Naive thymus-derived CD4-positive, alpha-beta T cell (primary cell): Measurements from ENCODE around the gene PLEKHA7. TPM values are rescaled to one million over a fixed set of nuclear protein-coding genes. Genes with fewer than 3 reads are reported as not detected.
"Not testable (repeated sequence)": the region's sequence is repeated elsewhere in the genome, so short reads cannot be mapped to it uniquely, and the experiment has no call there.

Source experiments
- ATAC-seq: fragments of 150-1000 bp; cut with Tn5 transposase; 2 replicates; pipeline ENCODE4 v1.10.0; 2021; ENCODE audit warnings: mild to moderate bottlenecking, moderate library complexity
- CTCF ChIA-PET: fragments of 350-600 bp; sonication (Branson Sonifier 250); formaldehyde crosslinking; loops from one replicate; lab custom pipeline; 2021; ENCODE audit warnings: antibody characterized with exemption; lab: Charles Lee
- POLR2A ChIA-PET: fragments of 350-600 bp; sonication (Branson Sonifier 250); formaldehyde crosslinking; loops from one replicate; lab custom pipeline; 2021; ENCODE audit warnings: antibody characterized with exemption, inconsistent platforms; lab: Charles Lee
- DNase-seq, 9 donors: peaks; one replicate each; pipeline versions ENCODE4 v3.0.0 to v3.0.0-alpha.2; 2020 to 2022; ENCODE audit warnings: mixed read lengths in 1 of 9
- H3K27ac ChIP-seq: one replicate; pipeline ENCODE4 v1.7.0; 2013; ENCODE audit warnings: mild to moderate bottlenecking, low read depth, low read length, moderate library complexity
- H3K27me3 ChIP-seq, 2 donors: one replicate each; pipeline ENCODE4 v1.7.0; 2013; ENCODE audit warnings: low read length in 2 of 2, mild to moderate bottlenecking in 2 of 2, moderate library complexity in 2 of 2; ENCODE audit not compliant: control insufficient read depth in 2 of 2, insufficient read depth in 2 of 2
- H3K36me3 ChIP-seq, 3 experiments: 1 replicate in 2 of 3; 2 replicates in 1 of 3; pipeline ENCODE4 v1.7.0; 2013; ENCODE audit warnings: low read length in 3 of 3, mild to moderate bottlenecking in 3 of 3, moderate library complexity in 1 of 3; ENCODE audit not compliant: insufficient read depth in 3 of 3, control insufficient read depth in 2 of 3
- H3K4me1 ChIP-seq, 2 donors: one replicate each; pipeline ENCODE4 v1.7.0; 2013; ENCODE audit warnings: low read length in 2 of 2, mild to moderate bottlenecking in 2 of 2, moderate library complexity in 1 of 2; ENCODE audit not compliant: control insufficient read depth in 2 of 2, insufficient read depth in 2 of 2
- H3K4me3 ChIP-seq: 2 replicates; pipeline ENCODE4 v1.7.0; 2013; ENCODE audit warnings: mild to moderate bottlenecking, low read length
- H3K9me3 ChIP-seq, 3 experiments: 1 replicate in 2 of 3; 2 replicates in 1 of 3; pipeline ENCODE4 v1.7.0; 2013; ENCODE audit warnings: low read length in 3 of 3; ENCODE audit not compliant: control insufficient read depth in 2 of 3
- H3K27ac Mint-ChIP-seq, 9 donors: one replicate each; pipeline ENCODE4 v1.8.0; 2020 to 2022; ENCODE audit warnings: mixed read lengths in 9 of 9, mild to moderate bottlenecking in 8 of 9, moderate library complexity in 5 of 9, inconsistent platforms in 2 of 9
- H3K27me3 Mint-ChIP-seq, 5 donors: one replicate each; pipeline ENCODE4 v1.8.0; 2021 to 2022; ENCODE audit warnings: mixed read lengths in 5 of 5, mild to moderate bottlenecking in 1 of 5
- H3K36me3 Mint-ChIP-seq, 5 donors: one replicate each; pipeline ENCODE4 v1.8.0; 2020 to 2022; ENCODE audit warnings: mixed read lengths in 5 of 5, mild to moderate bottlenecking in 3 of 5, inconsistent platforms in 1 of 5
- H3K4me1 Mint-ChIP-seq, 7 donors: one replicate each; pipeline ENCODE4 v1.8.0; 2020 to 2022; ENCODE audit warnings: mixed read lengths in 7 of 7, mild to moderate bottlenecking in 3 of 7, inconsistent platforms in 1 of 7
- H3K4me3 Mint-ChIP-seq, 10 donors: one replicate each; pipeline ENCODE4 v1.8.0; 2020 to 2022; ENCODE audit warnings: mild to moderate bottlenecking in 10 of 10, mixed read lengths in 10 of 10, moderate library complexity in 6 of 10, inconsistent platforms in 2 of 10
- H3K9me3 Mint-ChIP-seq, 11 donors: one replicate each; pipeline ENCODE4 v1.8.0; 2020 to 2022; ENCODE audit warnings: mixed read lengths in 11 of 11, mild to moderate bottlenecking in 4 of 11, inconsistent platforms in 1 of 11, moderate library complexity in 1 of 11
- intact Hi-C, 2 donors: fragments of 100-400 bp; cut with micrococcal nuclease; formaldehyde crosslinking; loops; one replicate each; pipeline ENCODE4 v1.15.1; 2023
- polyA plus RNA-seq, 2 donors: library from polyadenylated mRNA; unstranded; fragments of 300-500 nt; fragmentation: Illumina TruSeq; gene quantifications; one replicate each; pipeline ENCODE4 v1.2.3, GENCODE V29; 2021
- total RNA-seq, 6 experiments: library from RNA in 5 of 6; stranded (reverse) in 5 of 6; gene quantifications; 1 replicate in 5 of 6; 2 replicates in 1 of 6; pipeline ENCODE4 v1.2.3 and lab custom pipeline; 2021 to 2026

PLEKHA7 gene
- total and polyA plus RNA-seq, 7 experiments from 2014 or later, result 0.84 to 4.8 (median 2.4) TPM

DNA sequence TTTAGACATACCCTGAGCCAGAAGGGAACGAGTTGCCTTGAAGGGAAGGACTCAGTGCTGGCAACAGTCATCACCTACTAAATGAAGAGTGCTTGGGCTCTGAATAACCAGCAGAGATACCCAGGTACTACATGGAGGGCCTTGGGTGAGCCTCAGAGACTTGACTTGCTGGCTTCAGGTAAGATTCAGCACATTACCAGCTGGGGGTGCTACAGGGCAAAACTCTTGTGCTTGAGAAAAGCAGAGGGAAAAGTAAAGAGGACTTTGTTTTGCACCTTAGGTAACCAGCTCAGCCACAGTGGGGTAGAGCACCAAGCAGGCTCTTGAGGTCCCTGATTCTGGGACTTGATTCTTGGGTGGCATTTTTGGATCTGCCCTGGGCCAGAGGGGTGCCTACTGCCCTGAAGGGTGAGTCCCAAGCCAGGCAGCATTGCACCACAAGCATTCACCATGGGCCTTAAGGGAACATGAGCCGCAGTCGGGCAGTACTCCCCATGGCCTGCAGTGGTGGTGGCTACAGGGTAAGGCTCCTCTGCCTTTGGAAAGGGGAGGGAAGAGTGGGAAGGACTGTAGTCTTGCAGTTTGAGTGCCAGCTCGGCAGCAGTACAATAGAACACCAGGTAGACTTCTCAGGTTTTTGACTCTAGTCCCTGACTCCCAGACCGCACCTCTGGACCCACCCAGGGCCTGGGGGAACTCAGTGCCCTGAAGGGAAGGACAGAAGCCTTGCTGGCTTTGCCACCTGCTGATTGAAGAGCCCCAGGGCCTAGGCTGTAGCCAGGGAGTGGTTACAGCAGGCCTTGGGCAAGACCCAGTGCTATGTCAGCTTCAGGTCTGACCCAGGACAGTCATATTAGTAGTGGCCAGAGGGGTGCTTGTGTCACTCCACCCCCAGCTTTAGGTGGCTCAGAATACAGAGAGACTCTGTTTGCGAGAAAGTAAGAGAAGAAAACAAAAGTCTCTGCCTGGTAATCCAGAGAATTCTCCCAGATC lies 22.7 kb upstream of the PLEKHA7 start:
- Histone ChIP-seq H3K27me3 (no peaks in the 10 kb centered on the region), H3K4me1 (no peaks in the 10 kb centered on the region), H3K36me3 (no peaks in the 10 kb centered on the region), H3K9me3 (no peaks in the 10 kb centered on the region), H3K27ac (no peak overlapping the region), H3K4me3 (no peak overlapping the region)
- ATAC-seq, result no peak
- intact Hi-C loops, result no loop called here
- POLR2A ChIA-PET, result no interaction called here
- Mint-ChIP-seq H3K36me3 (peaks cover 0 to 24% (median 11%) of the 10 kb centered on the region in 5 donors), H3K9me3 (peaks cover 0 to 32% (median 8%) of the 10 kb centered on the region in 11 donors), H3K4me1 (no peaks in the 10 kb centered on the region), H3K27ac (no peak overlapping the region), H3K27me3 (peaks cover 0 to 16% (median 6%) of the 10 kb centered on the region in 5 donors), H3K4me3 (no peak overlapping the region)
- CTCF ChIA-PET, result no interaction called here
- DNase-seq, result no peak

DNA sequence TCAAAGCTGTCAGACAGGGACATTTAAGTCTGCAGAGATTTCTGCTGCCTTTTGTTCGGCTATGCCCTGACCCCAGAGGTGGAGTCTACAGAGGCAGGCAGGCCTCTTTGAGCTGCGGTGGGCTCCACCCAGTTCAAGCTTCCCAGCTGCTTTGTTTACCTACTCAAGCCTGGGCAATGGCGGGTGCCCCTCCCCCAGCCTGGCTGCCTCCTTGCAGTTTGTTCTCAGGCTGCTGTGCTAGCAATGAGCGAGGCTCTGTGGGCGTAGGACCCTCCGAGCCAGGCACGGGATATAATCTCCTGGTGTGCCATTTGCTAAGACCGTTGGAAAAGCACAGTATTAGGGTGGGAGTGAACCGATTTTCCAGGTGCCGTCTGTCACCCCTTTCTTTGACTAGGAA lies 19.8 kb upstream of the PLEKHA7 start:
- peaks cover 4 to 40% (median 8%) of the 10 kb centered on the region in 11 donors for H3K9me3 Mint-ChIP-seq
- H3K27ac Mint-ChIP-seq, H3K27ac ChIP-seq, H3K27me3 Mint-ChIP-seq, H3K4me3 Mint-ChIP-seq, intact Hi-C loops, H3K4me1 ChIP-seq, CTCF ChIA-PET, H3K4me1 Mint-ChIP-seq, H3K9me3 ChIP-seq, H3K36me3 ChIP-seq, ATAC-seq, DNase-seq, POLR2A ChIA-PET, H3K27me3 ChIP-seq, H3K4me3 ChIP-seq: not testable (repeated sequence)
- peaks cover 0 to 24% (median 9%) of the 10 kb centered on the region in 5 donors for H3K36me3 Mint-ChIP-seq

DNA sequence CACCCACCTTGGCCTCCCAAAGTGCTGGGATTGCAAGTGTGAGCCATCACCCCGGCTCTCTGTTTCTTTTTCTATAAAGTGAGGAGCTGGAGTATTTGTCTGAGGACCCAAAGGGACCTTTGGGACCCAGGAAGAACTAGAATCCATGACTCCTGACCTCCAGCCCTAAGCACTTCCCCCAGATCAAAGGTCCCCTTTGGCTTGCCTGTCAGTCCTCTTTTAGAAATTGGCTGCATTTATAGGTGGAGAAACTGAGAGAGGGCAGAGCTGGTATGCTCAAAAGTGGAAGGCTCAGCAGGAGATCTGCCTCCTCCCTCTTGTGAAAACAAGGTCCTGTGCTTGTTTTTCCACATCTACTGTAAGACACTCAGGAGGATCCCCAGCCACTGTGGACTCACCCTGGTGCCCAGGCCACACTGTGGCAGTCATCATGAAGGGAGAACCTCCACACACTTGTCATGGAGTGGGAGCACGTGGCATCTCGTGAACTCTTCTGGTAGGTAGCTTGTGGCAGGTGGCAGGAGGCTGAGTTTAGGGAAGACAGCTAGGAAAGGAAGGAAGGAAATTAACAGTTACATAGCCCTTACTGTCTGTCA lies 12.4 kb upstream of the PLEKHA7 start:
- intact Hi-C loops, result no loop called here

DNA sequence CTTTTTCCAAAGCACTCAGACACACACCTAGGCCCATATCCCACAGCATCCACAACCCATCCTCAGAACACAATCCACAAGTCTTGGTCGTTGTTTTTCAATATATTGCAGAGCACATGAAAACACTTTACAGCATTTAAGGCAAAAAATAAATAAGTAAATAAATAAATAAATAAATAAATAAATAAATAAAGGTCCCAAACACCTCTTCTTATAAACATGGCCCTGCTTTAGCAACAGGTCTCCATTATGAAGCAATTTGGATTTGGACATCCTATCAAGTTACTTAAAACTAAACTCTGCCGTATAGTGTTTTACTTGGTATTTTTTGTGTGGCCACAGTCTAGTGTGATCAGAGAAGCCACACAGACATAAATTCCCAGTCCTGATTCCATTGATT lies 10.7 kb upstream of the PLEKHA7 start:
- peaks cover 0 to 11% (median 5%) of the 10 kb centered on the region in 5 donors for H3K36me3 Mint-ChIP-seq
- H3K27ac ChIP-seq, result no peak overlapping the region
- H3K4me1 Mint-ChIP-seq, result no peaks in the 10 kb centered on the region
- ATAC-seq, result no peak
- ChIA-PET POLR2A (no interaction called here), CTCF (no interaction called here)
- peaks cover 0 to 2% (median 0%) of the 10 kb centered on the region in 11 donors for H3K9me3 Mint-ChIP-seq
- no peaks in the 10 kb centered on the region for H3K27me3 ChIP-seq
- intact Hi-C loops, result no loop called here
- H3K4me3 ChIP-seq, result no peak overlapping the region
- no peaks in the 10 kb centered on the region for H3K9me3 ChIP-seq
- H3K27ac Mint-ChIP-seq, result no peak overlapping the region
- no peak overlapping the region for H3K4me3 Mint-ChIP-seq
- H3K4me1 ChIP-seq, result no peaks in the 10 kb centered on the region
- H3K36me3 ChIP-seq, result no peaks in the 10 kb centered on the region
- peaks cover 0 to 11% (median 0%) of the 10 kb centered on the region in 5 donors for H3K27me3 Mint-ChIP-seq
- DNase-seq, result no peak

More for the DNA sequence above, 12.4 kb upstream of the PLEKHA7 start:
- Histone ChIP-seq H3K4me3 (no peak overlapping the region), H3K4me1 (no peaks in the 10 kb centered on the region), H3K36me3 (no peaks in the 10 kb centered on the region), H3K27me3 (no peaks in the 10 kb centered on the region), H3K27ac (no peak overlapping the region), H3K9me3 (no peaks in the 10 kb centered on the region)
- Mint-ChIP-seq H3K9me3 (peaks cover 0 to 8% (median 0%) of the 10 kb centered on the region in 11 donors), H3K36me3 (peaks cover 0 to 11% (median 5%) of the 10 kb centered on the region in 5 donors), H3K27me3 (peaks cover 0 to 17% (median 0%) of the 10 kb centered on the region in 5 donors), H3K4me3 (no peak overlapping the region), H3K4me1 (no peaks in the 10 kb centered on the region), H3K27ac (no peak overlapping the region)
- DNase-seq, result no peak
- CTCF ChIA-PET, result no interaction called here
- ATAC-seq, result no peak
- POLR2A ChIA-PET, result interaction anchor here (0.7 kb wide), 1 partner anchor 12 kb away, joined by 3 read pairs; no protein-coding TSS in a partner anchor

DNA sequence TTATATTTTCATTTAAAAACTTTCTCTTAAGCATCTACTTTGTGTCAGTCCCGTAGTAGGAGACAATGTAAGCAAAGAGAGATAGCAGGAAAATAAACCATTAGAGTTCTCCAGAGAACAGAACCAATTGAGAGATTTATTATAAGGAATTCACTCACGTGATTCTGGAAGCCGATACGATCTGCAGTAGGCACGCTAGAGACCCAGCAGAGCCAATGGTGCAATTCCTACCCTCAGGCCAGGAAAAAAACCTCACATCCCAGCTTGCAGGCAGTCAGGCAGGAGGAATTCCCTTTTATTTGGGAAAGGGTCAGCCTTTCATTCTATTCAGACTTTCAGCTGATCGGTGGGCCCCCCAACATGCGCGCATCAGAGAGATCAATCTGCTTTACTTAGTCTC lies 7.3 kb upstream of the PLEKHA7 start:
- Mint-ChIP-seq H3K4me3 (no peak overlapping the region), H3K27ac (no peak overlapping the region), H3K36me3 (peaks cover 0 to 5% (median 5%) of the 10 kb centered on the region in 5 donors), H3K27me3 (peaks cover 0 to 32% (median under 1%) of the 10 kb centered on the region in 5 donors), H3K4me1 (no peaks in the 10 kb centered on the region), H3K9me3 (no peaks in the 10 kb centered on the region)
- Histone ChIP-seq H3K27me3 (no peaks in the 10 kb centered on the region), H3K9me3 (no peaks in the 10 kb centered on the region), H3K4me1 (no peaks in the 10 kb centered on the region), H3K4me3 (no peak overlapping the region), H3K36me3 (no peaks in the 10 kb centered on the region), H3K27ac (no peak overlapping the region)
- CTCF ChIA-PET, result no interaction called here
- DNase-seq (no peak), ATAC-seq (no peak)
- intact Hi-C loops, result no loop called here
- POLR2A ChIA-PET, result no interaction called here

DNA sequence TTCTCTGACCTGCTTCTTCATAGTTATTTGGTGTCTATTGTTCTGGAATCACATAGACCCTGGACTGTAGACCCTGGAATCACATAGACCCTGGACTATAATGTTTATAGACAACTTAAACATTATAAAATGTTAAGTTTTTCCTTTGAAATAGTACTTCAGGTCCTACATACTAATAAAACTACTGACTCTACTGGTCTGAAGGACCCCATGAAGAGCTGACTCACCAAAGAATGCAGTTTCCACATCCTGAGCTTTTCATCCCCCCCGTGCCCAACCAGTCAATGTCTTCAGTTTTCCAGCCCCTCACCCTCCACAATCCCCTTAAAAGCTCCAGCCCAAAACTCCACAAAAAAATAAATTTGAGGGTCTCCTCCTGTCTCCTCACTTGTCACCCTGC lies 6.6 kb upstream of the PLEKHA7 start:
- ChIA-PET CTCF (no interaction called here), POLR2A (no interaction called here)
- H3K4me1 ChIP-seq, result no peaks in the 10 kb centered on the region

More for the DNA sequence above, 6.6 kb upstream of the PLEKHA7 start:
- Histone ChIP-seq H3K36me3 (no peaks in the 10 kb centered on the region), H3K27me3 (no peaks in the 10 kb centered on the region), H3K27ac (no peak overlapping the region), H3K4me3 (no peak overlapping the region), H3K9me3 (no peaks in the 10 kb centered on the region)
- Mint-ChIP-seq H3K27ac (no peak overlapping the region), H3K4me1 (no peaks in the 10 kb centered on the region), H3K4me3 (no peak overlapping the region), H3K9me3 (peaks cover 0 to 2% (median 0%) of the 10 kb centered on the region in 11 donors), H3K36me3 (peaks cover 0 to 7% (median 5%) of the 10 kb centered on the region in 5 donors), H3K27me3 (peaks cover 5 to 38% (median 7%) of the 10 kb centered on the region in 5 donors)
- ATAC-seq (no peak), DNase-seq (no peak)
- intact Hi-C loops, result no loop called here
